ENCODE measurements around the gene PTPRC.

PTPRC gene

DNA sequence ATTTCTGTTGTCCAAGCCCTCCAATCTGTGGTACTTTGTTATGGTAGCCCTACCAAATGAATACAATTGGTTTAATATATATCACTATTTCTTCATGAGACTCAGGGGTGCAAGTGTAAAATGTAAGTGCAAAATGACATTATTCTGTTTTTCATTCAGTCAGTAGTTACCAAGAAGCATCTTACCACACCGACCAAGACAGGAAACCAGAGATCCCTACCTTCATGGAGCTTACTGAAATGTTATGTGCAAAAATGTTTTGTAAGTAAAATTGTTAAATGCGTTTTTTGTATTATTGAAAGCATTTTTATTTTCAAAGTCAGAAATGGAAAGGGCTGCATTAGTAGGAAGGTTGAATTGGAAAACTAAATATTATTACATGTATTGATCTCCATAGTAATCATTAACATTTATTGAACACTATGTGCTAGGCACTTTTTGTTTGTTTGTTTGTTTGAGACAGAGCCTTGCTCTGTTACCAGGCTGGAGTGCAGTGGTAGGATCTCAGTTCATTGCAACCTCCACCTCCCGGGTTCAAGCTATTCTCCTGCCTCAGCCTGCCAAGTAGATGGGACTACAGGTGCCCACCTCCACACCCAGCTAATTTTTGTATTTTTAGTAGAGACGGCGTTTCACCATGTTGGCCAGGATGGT, 166.8 kb downstream of the PTPRC start:
- in situ Hi-C loops (cut with MboI; ENCODE audit: low sequenced_read_pairs) = no loop called here

DNA sequence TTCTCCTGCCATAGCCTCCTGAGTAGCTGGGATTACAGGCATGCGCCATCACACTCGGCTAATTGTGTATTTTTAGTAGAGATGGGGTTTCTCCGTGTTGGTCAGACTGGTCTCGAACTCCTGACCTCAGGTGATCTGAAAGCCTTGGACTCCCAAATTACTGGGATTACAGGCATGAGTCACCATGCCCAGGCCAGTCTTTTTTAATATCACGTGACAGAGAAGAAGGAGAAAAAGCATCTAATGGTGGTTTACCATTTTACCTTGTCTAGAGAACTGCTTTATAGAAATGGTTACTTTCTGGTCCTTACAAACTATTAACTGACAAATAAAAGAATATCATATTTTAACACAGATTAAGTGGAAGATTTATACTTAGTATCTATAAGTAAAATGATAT, 168.0 kb downstream of the PTPRC start:
- in situ Hi-C loops (cut with MboI; ENCODE audit: low sequenced_read_pairs) = no loop called here
